GM21526 (cell line): ENCODE measurements around the gene FSD1.
"Not testable (repeated sequence)": the region's sequence is repeated elsewhere in the genome, so short reads cannot be mapped to it uniquely, and the experiment has no call there.

Experiments
- ATAC-seq: cut with Tn5 transposase; IDR thresholded peaks from one replicate; pipeline ENCODE4 v1.9.1; 2021; ENCODE audit warnings: moderate library complexity; ENCODE audit not compliant: unreplicated experiment, low FRiP score

FSD1 gene

DNA sequence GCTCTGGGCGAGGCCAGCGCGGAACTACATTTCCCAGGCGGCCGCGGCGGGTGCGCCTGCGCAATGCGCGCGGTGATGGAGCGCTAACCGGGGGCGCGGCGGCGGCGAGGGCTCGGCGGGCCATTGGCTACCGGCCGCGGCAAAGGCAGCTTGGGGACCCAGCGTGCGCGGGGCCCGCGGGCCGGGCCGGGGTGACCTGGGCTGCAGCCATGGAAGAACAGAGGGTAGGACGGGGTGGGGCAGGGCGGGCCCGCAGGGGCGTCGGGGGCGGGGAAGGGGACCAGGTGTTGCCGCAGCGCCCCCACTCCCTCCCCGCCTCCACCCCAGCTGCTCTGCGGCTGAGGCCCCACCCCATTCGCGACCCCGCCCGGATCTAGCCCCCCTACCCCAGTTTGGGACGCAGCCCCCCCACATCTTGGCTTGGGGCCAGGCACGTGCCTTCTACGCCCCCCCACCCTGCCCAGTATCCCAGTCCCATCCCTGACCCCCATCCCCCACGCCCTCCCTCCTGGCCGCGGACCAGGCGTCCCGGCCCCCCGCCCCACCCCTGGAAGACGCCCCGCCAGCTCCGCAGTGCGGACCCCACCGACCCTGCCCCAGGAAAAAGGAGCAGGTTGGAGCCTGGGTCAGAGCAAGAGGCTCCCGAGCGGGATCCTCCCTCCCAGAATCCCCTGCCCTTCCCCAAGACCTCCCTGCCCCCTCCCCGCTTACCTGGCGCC lies at the start of gene FSD1:
FSD1 (plus strand) TSS at position 61 of the 719 bp plus-strand sequence; CDS start at position 210, 149 bp downstream.
- no peak for ATAC-seq

- ATAC-seq = no peak
Measured at GRCh38 chr19:4256563-4256962, 47.8 kb upstream of the FSD1 start.

- no peak for ATAC-seq
Measured at GRCh38 chr19:4257025-4257424, 47.4 kb upstream of the FSD1 start.

GRCh38 chr19:4258181-4258580 lies 46.2 kb upstream of the FSD1 start:
- no peak for ATAC-seq

DNA sequence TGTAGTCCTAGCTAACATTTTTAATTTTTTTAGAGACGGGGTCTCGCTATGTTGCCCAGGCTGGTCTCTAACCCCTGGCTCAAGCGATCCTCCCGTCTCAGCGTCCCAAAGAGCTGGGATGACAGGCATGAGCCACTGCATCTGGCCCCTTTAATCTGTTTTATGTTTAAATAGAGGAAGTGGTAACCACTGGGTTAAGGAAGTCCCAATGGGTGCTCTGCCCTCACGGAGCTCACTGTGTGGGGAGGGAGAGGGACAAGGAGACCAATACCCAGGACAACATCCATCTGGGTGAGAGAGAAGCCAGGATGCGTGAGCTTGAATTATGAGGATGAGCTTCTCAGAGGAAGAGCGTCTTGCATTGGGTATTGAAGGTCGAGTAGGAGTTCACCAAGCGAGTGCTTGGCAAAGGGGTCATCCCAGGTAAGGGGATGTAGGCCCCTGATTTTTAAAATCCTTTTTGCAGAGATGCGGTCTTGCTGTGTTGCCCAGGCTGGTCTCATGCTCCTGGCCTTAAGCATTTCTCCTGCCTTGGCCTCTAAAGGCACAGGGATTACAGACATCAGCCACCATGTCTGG lies 43.7 kb upstream of the FSD1 start:
- ATAC-seq = no peak

GRCh38 chr19:4264812-4265211 lies 39.6 kb upstream of the FSD1 start:
- no peak for ATAC-seq

GRCh38 chr19:4266253-4267000 lies 38.0 kb upstream of the FSD1 start:
- no peak for ATAC-seq

GRCh38 chr19:4267101-4267900 lies 37.1 kb upstream of the FSD1 start:
- no peak for ATAC-seq

DNA sequence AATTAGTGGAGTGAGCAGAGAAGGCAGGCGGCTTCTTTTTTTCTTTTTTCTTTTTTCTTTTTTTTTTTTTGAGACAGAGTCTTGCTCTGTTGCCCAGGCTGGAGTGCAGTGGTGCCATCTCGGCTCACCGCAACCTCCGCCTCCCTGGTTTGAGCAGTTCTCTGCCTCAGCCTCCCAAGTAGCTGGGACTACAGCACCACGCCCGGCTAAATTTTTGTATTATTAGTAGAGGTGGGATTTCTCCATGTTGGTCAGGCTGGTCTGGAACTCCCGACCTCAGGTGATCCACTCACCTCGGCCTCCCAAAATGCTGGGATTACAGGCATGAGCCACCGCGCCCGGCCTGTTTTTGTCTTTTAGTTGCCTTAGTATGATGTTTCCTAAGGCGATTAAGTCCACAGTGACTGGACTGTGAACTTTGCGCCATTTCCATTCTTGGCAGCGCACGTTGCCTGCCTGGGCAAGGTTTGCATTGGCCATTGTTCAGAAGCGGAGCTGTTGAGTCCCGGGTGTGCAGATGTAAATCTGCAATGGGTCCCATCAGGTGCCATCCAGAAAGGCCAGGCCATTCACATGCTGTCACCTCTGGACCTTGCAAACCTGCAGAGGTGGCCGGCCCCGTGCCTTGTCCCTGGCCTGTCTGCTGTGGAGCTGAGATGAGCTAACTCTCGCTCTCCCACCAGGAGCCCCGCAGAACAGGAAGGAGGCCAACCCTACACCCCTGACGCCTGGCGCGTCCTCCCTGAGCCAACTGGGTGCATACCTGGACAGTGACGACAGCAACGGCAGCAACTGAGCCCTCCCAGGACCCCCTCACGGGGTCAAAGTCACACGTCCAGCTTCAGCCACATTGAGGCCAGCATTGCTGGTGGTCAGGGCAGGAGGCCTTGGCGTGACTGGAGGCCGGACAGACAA lies 36.2 kb upstream of the FSD1 start:
- ATAC-seq = no peak

GRCh38 chr19:4268816-4269430 lies 35.5 kb upstream of the FSD1 start:
- no peak for ATAC-seq

- ATAC-seq = no peak
Measured at GRCh38 chr19:4272894-4273293, 31.5 kb upstream of the FSD1 start.

- ATAC-seq = not testable (repeated sequence)
Measured at GRCh38 chr19:4274321-4274686, 30.1 kb upstream of the FSD1 start.

DNA sequence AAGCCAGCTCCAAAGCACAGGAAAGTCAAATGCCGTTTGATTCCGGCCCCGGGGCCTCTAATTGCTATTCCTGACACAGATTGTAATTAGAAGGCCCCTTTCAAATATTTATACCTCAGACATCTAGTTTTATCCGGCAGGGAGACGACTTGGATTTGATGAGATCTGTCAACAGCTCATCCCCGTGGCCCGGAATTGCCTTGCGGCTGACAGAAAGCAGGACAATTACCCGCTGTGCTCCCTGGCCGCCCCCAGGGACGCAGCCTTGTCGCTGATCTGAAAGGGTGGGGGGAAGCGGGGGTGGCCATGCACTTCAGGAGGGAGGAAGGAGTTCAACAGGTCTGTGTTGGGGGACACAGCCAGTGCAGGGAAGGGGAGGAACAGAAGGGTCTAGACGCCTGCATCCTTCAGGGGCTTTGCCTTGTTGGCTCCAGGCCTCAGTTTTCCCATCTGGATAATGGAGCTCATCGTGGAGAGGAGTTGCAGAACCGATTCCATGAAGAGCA lies 27.2 kb upstream of the FSD1 start:
- no peak for ATAC-seq

- no peak for ATAC-seq
Measured at GRCh38 chr19:4278010-4278409, 26.4 kb upstream of the FSD1 start.

DNA sequence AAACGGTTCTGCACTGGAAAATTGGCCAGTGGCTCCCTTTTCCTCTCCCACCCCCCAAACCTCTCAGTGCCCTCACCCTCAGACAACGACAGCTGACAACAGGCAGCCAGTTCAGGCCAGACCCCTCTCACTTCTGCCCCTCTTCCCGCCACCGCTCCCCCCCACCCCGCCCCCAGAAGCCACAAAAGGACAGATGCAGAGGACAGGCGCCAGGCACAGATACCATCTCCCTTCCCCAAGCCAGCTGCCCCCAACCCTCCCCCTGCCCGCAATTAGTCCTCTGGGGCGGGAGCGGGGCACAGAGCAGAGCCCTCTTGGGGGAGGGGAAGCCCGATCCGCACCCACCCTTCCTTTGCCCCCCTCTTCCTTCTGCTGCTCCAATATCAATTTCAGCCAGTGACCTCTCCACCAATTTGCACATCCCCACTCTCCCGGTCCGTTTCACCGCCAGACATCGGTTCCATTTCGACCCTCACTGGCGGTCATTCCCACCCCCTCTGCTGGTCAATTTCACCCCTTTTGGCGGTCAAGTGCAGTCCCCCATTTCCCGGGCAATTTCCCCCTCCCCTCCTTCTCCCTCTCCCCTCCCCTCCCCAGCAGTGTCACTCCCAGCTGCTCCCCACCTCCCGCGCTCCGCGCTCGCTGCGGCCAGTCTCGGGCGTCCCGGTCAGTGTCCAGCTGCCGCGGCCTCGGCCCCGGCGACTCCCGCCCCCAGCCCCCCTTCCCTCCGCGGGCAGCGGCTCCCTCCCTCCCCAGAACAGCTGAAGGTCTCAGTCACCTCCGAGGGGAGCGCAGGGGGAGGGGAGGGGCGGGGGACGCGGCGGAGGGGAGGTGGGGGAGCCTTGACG lies 25.8 kb upstream of the FSD1 start, which contains the start of gene SHD:
SHD (plus strand) TSS at position 848 of the 848 bp plus-strand sequence. CDS start 798 bp downstream, outside the sequence.
- ATAC-seq = no peak

GRCh38 chr19:4279267-4279529 lies 25.2 kb upstream of the FSD1 start:
- ATAC-seq = no peak

- ATAC-seq = no peak
Measured at GRCh38 chr19:4279530-4280422, 24.6 kb upstream of the FSD1 start.
